ENCODE data around the gene SINHCAF. TPM values are rescaled to one million over a fixed set of nuclear protein-coding genes. Genes with fewer than 3 reads are reported as not detected.
"Not testable (repeated sequence)": the region's sequence is repeated elsewhere in the genome, so short reads cannot be mapped to it uniquely, and the experiment has no call there.

Gene SINHCAF
- polyA plus RNA-seq, 6 donors from 2014 or later = 65.6 to 89.8 (median 83.6) TPM

DNA sequence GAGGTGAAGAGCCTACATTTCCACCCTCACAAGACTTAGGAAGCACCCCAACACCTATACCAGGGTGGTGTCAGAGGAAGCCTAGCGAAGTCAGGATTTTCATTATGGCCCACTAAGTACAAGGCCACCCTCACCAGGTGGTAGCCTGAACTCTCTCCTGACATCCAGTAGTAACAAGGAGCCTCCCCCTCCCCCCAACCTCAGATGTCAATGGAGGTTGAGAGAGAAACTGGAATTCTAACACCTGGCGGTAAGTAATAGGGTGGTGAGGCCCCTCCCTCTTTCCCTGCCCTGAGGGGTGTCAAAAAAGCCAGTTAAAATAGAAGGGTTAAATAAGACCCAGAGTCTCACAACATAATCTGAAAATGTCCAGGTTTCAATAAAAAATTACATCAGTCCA is 37.6 kb downstream of the SINHCAF start:
- H3K36me3 Mint-ChIP-seq = peaks cover 32 to 40% of the 10 kb centered on the region in 2 donors
- H3K4me1 Mint-ChIP-seq = peaks cover 0 to 4% (median 0%) of the 10 kb centered on the region in 3 donors
- ATAC-seq (ENCODE audit: low read depth in 2 of 2) = no peak
- peak overlapping the region in 3 of 6 donors; percentile 19 to 78 (median 34) for H3K27ac Mint-ChIP-seq
- no peaks in the 10 kb centered on the region for H3K27me3 Mint-ChIP-seq
- DNase-seq = no peak
- H3K9me3 Mint-ChIP-seq = no peaks in the 10 kb centered on the region
- H3K4me3 Mint-ChIP-seq = peak overlapping the region in 1 of 8 donors; percentile 4

- H3K36me3 Mint-ChIP-seq = peaks cover 11 to 29% of the 10 kb centered on the region in 2 donors
- peak overlapping the region in 1 of 8 donors; percentile 10 for H3K4me3 Mint-ChIP-seq
Measured at GRCh38 chr12:31280183-31280582, 45.8 kb downstream of the SINHCAF start.

GRCh38 chr12:31279390-31279924 is 46.5 kb downstream of the SINHCAF start:
- no peaks in the 10 kb centered on the region for H3K27me3 Mint-ChIP-seq
- H3K27ac Mint-ChIP-seq = peak overlapping the region in 2 of 6 donors; percentile 36 to 60
- no peaks in the 10 kb centered on the region for H3K4me1 Mint-ChIP-seq
- no peak overlapping the region for H3K4me3 Mint-ChIP-seq
- ATAC-seq (ENCODE audit: low read depth in 2 of 2) (no peak), DNase-seq (no peak)
- H3K9me3 Mint-ChIP-seq = no peaks in the 10 kb centered on the region
- peaks cover 15 to 22% of the 10 kb centered on the region in 2 donors for H3K36me3 Mint-ChIP-seq

More at GRCh38 chr12:31280183-31280582, 45.8 kb downstream of the SINHCAF start:
- Mint-ChIP-seq H3K4me1 (no peaks in the 10 kb centered on the region), H3K27me3 (no peaks in the 10 kb centered on the region), H3K27ac (peak overlapping the region in 2 of 6 donors; percentile 6 to 19), H3K9me3 (no peaks in the 10 kb centered on the region)
- ATAC-seq (ENCODE audit: low read depth in 2 of 2) (no peak), DNase-seq (no peak)

- ATAC-seq (ENCODE audit: low read depth in 2 of 2) = no peak
Measured at GRCh38 chr12:31278832-31279231, 47.1 kb downstream of the SINHCAF start.

GRCh38 chr12:31278424-31278823 is 47.5 kb downstream of the SINHCAF start:
- Mint-ChIP-seq H3K9me3 (no peaks in the 10 kb centered on the region), H3K4me3 (no peak overlapping the region), H3K27ac (peak overlapping the region in 2 of 6 donors; percentile 11 to 92), H3K36me3 (peaks cover 11 to 12% of the 10 kb centered on the region in 2 donors), H3K27me3 (no peaks in the 10 kb centered on the region), H3K4me1 (no peaks in the 10 kb centered on the region)
- DNase-seq = no peak
- no peak for ATAC-seq (ENCODE audit: low read depth in 2 of 2)

More at GRCh38 chr12:31278832-31279231, 47.1 kb downstream of the SINHCAF start:
- H3K4me1 Mint-ChIP-seq = no peaks in the 10 kb centered on the region
- peaks cover 12 to 15% of the 10 kb centered on the region in 2 donors for H3K36me3 Mint-ChIP-seq
- peak overlapping the region in 2 of 6 donors; percentile 60 to 92 for H3K27ac Mint-ChIP-seq
- H3K27me3 Mint-ChIP-seq = no peaks in the 10 kb centered on the region
- DNase-seq = no peak
- no peak overlapping the region for H3K4me3 Mint-ChIP-seq
- H3K9me3 Mint-ChIP-seq = no peaks in the 10 kb centered on the region

GRCh38 chr12:31277081-31277480 is 48.9 kb downstream of the SINHCAF start:
- DNase-seq = no peak
- Mint-ChIP-seq H3K36me3 (peaks cover 9 to 12% of the 10 kb centered on the region in 2 donors), H3K27ac (peak overlapping the region in 4 of 6 donors; percentile 1 to 76 (median 62))

GRCh38 chr12:31275491-31275890 is 50.5 kb downstream of the SINHCAF start:
- ATAC-seq (ENCODE audit: low read depth in 2 of 2) = no peak
- Mint-ChIP-seq H3K27ac (peak overlapping the region in 1 of 6 donors; percentile 61), H3K9me3 (no peaks in the 10 kb centered on the region), H3K36me3 (peaks cover 9 to 12% of the 10 kb centered on the region in 2 donors), H3K4me3 (no peak overlapping the region), H3K27me3 (no peaks in the 10 kb centered on the region), H3K4me1 (no peaks in the 10 kb centered on the region)
- DNase-seq = no peak

More at GRCh38 chr12:31277081-31277480, 48.9 kb downstream of the SINHCAF start:
- no peaks in the 10 kb centered on the region for H3K4me1 Mint-ChIP-seq
- H3K27me3 Mint-ChIP-seq = no peaks in the 10 kb centered on the region
- no peaks in the 10 kb centered on the region for H3K9me3 Mint-ChIP-seq
- no peak for ATAC-seq (ENCODE audit: low read depth in 2 of 2)
- no peak overlapping the region for H3K4me3 Mint-ChIP-seq

GRCh38 chr12:31274520-31275300 is 51.2 kb downstream of the SINHCAF start:
- H3K27me3 Mint-ChIP-seq = no peaks in the 10 kb centered on the region
- H3K9me3 Mint-ChIP-seq = no peaks in the 10 kb centered on the region
- no peak overlapping the region for H3K4me3 Mint-ChIP-seq
- DNase-seq = no peak
- H3K4me1 Mint-ChIP-seq = no peaks in the 10 kb centered on the region
- no peak for ATAC-seq (ENCODE audit: low read depth in 2 of 2)
- no peak overlapping the region for H3K27ac Mint-ChIP-seq
- H3K36me3 Mint-ChIP-seq = peaks cover 11 to 12% of the 10 kb centered on the region in 2 donors

GRCh38 chr12:31273794-31274193 is 52.2 kb downstream of the SINHCAF start:
- Mint-ChIP-seq H3K27ac (peak overlapping the region in 1 of 6 donors; percentile 38), H3K36me3 (peaks cover 12 to 15% of the 10 kb centered on the region in 2 donors)
- not testable (repeated sequence) for ATAC-seq (ENCODE audit: low read depth in 2 of 2); H3K4me3 Mint-ChIP-seq; DNase-seq; H3K9me3 Mint-ChIP-seq; H3K27me3 Mint-ChIP-seq; H3K4me1 Mint-ChIP-seq

DNA sequence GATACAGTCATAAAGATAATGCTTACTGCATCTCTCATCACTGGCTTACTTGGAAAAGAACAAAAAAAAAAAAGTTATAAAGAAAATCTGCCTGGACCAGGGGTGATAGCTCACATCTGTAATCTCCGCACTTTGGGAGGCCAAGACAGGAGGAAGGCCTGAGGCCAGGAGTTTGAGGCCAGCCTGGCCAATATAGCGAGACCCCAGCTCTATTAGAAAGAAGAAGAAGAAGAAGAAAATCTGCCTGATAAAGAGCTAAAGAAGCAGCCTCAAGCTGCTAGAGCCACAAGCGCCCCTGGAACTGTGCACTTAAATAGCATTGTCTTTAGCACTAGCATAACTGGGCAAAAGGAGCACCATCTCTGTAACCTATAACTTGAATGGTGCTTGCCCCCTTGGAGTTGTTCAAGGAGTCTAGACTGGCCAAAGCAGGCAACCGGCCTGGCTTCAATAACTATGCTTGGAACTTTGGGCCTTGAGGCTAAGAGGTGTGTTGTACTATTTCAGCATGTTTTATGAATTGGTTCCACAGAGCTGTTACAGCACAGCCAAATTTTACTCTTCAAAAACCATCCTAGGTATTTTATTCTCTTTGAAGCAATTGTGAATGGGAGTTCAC is 53.2 kb downstream of the SINHCAF start:
- Mint-ChIP-seq H3K27me3 (no peaks in the 10 kb centered on the region), H3K9me3 (no peaks in the 10 kb centered on the region), H3K4me1 (no peaks in the 10 kb centered on the region), H3K36me3 (peaks cover 12 to 15% of the 10 kb centered on the region in 2 donors), H3K27ac (peak overlapping the region in 2 of 6 donors; percentile 60 to 94), H3K4me3 (no peak overlapping the region)
- DNase-seq (no peak), ATAC-seq (ENCODE audit: low read depth in 2 of 2) (no peak)

DNA sequence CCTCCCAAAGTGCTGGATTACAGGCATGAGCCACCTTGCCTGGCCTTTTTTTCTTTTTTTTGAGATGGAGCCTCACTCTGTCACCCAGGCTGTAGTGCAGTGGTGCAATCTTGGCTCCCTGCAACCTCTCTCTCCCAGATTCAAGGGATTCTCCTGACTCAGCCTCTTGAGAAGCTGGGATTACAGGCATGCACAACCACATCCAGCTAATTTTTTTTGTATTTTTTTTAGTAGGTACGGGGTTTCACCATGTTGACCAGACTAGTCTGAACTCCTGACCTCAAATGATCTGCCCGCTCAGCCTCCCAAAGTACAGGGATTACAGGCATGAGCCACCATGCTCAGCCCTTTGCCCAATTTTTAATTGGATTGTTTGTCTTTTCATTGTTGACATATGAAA is 58.0 kb downstream of the SINHCAF start:
- DNase-seq = no peak
- ATAC-seq (ENCODE audit: low read depth in 2 of 2) = no peak
- Mint-ChIP-seq H3K27me3 (no peaks in the 10 kb centered on the region), H3K9me3 (no peaks in the 10 kb centered on the region), H3K4me3 (no peak overlapping the region), H3K27ac (no peak overlapping the region), H3K4me1 (no peaks in the 10 kb centered on the region), H3K36me3 (peaks cover 0 to 6% of the 10 kb centered on the region in 2 donors)

DNA sequence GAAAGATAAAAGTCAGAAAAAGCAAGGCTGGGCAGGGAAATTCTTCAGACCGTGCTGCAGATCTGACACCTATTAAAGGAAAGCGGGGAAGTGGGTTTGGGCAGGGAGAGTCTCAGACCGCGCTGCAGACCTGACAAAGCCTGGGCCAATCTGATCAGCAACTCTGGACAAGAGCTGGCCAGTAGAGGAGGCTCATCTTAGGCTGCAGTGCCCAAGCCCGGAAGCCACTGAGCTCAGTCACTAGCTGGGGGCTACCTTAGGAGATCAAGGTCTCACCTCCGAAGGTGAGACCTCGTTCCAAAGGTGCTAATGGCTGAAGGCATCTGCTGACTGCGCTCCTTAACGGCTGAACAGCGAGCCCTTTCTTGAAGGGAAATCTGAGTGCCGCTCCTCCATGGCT is 60.2 kb downstream of the SINHCAF start:
- Mint-ChIP-seq H3K36me3 (peaks cover 0 to 6% of the 10 kb centered on the region in 2 donors), H3K9me3 (no peaks in the 10 kb centered on the region), H3K4me1 (no peaks in the 10 kb centered on the region), H3K27me3 (no peaks in the 10 kb centered on the region), H3K27ac (no peak overlapping the region), H3K4me3 (no peak overlapping the region)
- DNase-seq (no peak), ATAC-seq (ENCODE audit: low read depth in 2 of 2) (no peak)

DNA sequence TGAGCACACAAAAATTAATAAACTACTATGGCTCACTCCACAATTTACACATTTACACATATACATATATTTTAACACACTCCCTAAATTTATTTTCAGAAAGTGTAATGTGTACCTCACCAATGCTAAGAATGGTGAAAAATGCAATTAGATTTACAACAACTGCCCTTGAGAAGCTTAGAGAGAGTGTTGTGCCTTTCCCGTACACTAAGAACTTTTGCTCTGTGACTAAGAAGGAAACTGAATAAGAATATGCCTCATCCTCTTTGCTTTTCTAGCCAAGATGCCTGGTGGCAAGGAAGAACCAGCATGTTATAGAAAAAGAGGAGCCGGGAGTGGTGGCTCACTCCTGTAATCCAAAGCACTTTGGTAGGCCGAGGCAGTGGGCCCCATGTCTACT is 62.3 kb downstream of the SINHCAF start:
- DNase-seq = no peak
- Mint-ChIP-seq H3K9me3 (no peaks in the 10 kb centered on the region), H3K4me1 (no peaks in the 10 kb centered on the region), H3K27ac (peak overlapping the region in 1 of 6 donors; percentile 94), H3K27me3 (no peaks in the 10 kb centered on the region), H3K4me3 (no peak overlapping the region), H3K36me3 (no peaks in the 10 kb centered on the region)
- no peak for ATAC-seq (ENCODE audit: low read depth in 2 of 2)

- H3K27me3 Mint-ChIP-seq = no peaks in the 10 kb centered on the region
- DNase-seq (no peak), ATAC-seq (ENCODE audit: low read depth in 2 of 2) (no peak)
- H3K27ac Mint-ChIP-seq = no peak overlapping the region
- no peaks in the 10 kb centered on the region for H3K4me1 Mint-ChIP-seq
- H3K36me3 Mint-ChIP-seq = no peaks in the 10 kb centered on the region
- no peaks in the 10 kb centered on the region for H3K9me3 Mint-ChIP-seq
- no peak overlapping the region for H3K4me3 Mint-ChIP-seq
Measured at GRCh38 chr12:31261744-31262143, 64.2 kb downstream of the SINHCAF start.

All from naive B cell (primary cell).